NAMALWA (cell line): ENCODE data around the gene COX8A.

ENCODE experiments used
- DNase-seq: peaks from one replicate; pipeline ENCODE4 v3.0.0-alpha.2; 2015; ENCODE audit warnings: low spot score

COX8A gene

DNA sequence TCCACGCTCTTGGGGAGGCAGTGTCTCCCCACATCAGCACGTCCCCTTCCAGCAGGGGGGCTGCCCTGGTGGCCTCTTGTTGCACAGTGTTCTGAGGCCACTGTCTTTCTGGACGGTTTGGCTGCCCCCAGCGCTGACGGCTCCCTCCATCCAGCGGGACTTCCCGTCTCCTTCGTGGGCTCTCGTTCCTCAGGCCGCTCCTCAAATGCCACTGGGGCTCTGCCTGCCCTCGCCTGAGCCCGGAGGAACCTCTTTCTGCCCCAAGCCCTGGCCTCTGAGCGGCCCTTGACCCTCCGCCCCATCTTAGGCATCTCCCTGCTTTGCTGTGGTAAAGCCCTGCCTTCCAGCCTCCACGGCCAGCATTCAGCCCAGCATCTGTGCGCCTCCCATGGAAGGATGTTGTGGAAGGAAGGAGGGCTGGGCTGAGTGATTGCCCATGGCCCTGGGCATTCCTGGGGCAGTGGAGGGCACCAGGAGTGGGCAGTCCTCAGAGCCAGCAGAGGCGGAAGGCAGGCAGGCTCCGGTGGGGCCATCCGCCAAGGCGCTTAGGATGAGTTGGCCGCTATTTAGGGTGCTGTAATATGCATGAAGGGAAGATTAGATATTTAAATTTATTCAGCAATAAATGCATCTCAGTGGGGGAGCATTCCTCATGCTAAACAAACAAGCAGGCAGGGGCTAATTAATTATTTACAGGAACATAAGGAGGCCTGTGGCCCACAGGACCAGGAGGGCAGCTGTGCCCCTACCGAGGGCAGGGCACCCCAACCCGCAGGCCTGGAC, 29.6 kb downstream of the COX8A start:
- DNase-seq = no peak

DNA sequence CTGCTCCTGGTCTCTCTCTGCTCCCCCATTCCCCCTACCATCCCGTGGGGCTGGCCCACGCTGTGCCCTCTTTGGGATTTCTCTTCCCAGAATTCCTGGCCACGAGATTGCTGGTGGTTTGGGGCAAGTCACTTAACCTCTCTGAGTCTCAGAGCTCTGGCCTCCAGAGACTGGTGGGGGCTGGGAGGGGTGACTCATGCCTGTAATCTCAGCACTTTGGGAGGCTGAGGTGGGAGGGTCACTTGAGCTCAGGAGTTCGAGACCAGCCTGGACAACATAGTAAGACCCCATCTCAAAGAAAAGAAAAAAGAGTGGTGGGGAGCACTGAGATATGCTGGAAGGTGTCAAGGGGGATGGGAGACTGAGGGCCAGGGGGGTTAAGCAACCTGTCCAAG, 30.2 kb downstream of the COX8A start:
- DNase-seq = no peak

DNA sequence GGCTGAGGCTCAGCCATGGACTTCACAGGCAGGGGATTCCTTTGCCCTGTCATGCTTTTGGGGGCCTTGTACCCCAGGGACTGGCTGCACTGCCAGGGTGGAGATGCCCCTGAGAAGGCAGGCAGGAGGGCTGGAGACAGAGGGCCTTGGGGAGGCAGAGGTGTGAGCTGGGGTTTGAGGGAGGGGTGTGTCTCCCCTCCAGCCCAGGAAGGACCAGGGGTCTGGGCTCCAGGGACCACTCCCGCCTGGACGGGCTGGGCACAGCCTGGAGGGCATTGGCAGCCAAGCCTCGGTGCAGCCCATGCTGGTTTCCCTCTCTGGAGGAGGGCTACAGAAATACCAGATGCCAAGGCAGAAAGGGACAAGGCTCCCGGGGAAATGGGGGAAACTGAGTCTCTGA, 31.3 kb downstream of the COX8A start:
- DNase-seq = no peak

DNA sequence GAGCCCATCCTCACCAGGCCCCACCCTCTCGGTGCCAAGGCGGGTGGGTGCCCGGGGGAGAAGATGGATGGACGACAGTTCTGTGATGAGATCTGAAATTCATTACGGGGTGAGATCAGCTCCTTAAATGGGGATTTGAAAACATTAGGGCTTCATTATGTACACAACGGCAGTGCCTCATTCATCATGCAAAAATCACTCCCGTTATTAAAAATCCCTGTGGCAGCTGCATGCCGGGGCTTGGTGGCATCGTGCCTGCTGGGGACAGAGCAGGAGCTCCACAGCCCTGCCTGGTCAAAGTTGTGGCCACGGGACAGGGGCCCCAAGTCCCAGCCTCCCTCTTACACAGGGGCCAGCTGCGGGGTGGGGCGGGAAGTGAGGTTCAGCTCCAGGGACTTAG, 32.0 kb downstream of the COX8A start:
- no peak for DNase-seq

DNA sequence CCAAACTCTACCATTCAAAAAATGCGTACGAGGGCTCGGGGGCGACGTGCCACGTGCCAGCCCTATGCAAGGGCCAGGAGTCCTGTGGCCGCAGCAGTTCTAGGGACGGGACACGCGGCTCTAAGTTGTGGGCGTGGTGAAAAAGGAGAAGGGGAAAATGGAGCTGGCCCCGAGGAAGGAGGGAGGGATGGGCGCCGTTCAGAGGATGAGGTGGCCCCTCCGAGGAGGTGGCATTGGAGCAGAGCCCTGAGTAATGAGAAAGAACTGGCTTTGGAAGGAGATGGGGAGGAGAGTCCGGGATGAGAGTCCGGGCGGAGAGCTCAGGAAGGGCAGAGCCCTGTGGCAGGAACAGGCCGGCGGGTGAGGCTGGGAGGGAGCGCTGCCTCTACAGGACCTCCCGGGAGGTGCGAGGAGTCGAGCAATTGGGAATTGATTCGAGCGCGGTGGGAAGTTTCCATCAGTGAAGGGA, 32.8 kb downstream of the COX8A start:
- DNase-seq = no peak

DNA sequence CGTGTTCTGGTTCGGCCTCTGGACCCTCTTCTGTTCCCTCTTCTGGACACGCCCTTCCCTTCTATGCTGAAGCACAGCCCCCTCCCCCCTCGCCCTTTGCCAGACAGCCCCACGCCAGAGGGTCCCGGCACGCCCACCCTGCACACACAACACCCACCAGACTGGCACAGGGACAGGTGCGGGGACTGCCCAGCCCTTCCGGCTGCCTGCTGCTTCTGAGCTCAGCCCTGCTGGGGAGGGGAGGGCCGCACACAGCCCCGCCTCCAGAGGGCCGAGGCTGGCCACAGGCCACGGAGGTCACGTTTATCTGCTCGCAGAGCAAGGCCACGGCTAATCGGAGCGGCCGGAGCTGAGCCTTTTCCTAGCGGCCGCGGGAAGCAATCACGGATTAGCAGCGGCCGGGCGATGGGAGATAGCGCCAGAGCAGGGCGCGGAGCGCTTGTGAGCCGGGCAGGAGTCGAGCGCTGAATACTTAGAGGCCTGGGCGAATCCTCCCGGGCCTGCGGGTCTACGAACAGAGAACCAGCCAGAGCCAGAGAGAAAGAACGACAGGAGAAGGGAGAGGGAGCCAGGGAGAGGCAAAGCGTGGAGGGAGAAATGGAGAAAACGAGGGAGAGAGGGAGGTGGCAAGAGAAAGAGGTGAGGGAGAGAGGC, 33.3 kb downstream of the COX8A start:
- no peak for DNase-seq

DNA sequence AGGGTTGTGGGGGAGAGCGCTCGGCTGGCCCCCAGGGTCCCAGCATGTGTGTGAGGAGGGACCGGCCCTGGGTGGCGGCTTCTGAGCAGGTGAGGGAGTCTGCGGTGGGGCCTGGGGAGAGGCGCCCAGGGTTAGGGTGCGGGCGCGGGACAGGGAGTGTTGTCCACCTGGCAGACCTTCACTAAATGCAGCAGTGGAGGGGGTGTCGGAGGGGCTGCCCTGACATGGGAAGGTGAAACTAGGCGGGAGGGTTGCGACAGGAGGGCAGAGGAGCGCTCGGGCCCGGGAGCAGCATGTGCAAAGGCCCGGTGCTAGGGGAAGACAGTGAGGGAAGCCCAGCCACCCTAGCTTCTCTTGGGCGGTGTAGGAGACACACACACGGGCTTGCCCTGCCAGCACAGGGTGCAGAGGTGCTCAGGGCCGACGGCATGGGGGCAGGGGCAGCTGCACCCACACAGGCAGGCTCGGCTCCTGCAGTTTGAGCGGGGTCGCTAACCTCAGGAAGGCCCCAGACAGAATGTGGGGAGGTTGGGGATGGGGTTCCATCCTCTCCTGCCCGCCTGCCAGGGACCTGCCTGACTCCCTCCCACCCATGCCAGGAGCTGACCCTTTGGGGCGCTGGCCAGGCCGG, 34.0 kb downstream of the COX8A start:
- no peak for DNase-seq

DNA sequence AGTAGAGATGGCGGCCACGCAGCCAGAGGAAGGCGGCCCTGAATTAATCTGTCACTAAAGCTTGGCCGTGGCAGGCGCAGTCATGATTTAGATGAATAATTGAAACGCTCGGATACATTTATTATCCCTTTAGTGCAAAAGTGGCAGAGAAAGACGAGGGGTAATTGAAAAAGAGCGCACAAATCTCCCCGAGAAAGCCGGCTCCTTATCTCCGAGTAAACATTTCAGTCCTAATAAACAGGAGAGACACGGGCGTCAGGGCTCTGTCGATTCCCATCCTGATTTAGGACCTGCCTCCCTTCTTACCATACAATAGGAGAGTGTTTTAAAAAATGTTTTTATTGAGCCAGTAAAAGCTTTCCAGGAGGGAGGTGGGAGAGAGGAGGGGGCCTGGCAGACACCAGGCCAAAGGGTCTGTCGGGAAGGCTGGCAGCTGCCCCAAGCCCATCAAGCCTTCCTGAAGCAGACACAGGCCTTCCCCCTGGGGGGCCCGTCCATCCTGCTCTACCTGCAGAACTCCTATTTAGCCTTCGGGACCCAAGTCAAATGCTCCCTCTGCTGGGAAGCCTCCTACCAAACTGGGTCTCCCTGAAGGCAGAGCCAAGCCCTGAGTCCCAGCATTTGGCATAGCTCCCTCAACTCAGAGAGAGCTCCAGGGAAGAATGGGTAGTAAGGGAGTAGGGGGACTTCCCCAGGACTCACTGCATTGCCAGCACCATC, 34.7 kb downstream of the COX8A start:
- DNase-seq = no peak

DNA sequence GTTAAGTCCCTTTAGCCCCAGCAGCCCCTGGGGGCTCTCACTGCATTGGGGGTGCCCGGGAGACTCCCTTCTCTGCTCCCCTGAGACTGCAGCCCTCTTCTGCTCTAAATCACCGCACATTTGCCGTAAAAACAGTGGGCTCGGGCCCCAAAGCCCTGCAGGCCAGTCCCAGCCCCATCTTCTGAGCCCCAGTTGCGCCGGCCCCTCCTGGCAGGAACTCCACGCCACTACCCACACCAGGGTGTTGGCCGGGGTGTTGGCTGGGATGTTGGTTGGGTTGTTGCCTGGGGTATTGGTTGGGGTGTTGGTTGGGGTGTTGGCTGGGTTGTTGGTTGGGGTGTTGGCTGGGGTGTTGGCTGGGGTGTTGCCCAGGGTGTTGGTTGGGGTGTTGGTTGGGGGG, 35.3 kb downstream of the COX8A start:
- DNase-seq = no peak

DNA sequence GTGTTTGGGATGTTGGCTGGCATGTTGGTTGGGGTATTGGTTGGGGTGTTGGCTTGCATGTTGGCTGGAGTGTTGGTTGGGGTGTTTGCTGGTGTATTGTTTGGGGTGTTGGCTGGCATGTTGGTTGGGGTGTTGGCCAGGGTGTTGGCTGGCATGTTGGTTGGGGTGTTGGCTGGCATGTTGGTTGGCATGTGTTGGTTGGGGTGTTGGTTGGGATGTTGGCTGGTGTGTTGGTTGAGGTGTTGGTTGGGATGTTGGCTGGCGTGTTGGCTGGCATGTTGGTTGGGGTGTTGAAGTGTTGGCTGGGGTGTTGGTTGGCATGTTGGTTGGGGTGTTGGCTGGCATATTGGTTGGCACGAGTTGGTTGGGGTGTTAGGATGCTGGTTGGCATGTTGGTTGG, 36.4 kb downstream of the COX8A start:
- no peak for DNase-seq

DNA sequence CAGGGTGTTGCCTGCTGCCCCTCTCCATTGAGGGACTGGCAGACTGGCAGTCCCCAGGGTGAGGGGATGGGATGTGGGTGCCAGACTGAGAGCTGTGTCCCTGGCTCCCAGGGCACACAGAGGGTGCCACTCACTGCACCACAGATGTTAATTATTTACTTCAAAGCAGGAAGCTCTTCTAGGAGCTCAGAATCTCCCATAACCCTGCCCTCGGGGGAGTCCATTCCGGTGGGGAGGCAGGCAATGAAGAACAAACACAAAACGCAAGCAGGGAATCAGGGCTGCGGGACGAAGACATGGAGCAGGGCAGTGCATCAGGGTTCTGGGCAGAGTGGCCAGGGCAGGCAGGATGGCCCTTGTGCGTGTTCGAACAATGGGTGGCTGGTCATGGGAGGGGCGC, 37.0 kb downstream of the COX8A start:
- no peak for DNase-seq

DNA sequence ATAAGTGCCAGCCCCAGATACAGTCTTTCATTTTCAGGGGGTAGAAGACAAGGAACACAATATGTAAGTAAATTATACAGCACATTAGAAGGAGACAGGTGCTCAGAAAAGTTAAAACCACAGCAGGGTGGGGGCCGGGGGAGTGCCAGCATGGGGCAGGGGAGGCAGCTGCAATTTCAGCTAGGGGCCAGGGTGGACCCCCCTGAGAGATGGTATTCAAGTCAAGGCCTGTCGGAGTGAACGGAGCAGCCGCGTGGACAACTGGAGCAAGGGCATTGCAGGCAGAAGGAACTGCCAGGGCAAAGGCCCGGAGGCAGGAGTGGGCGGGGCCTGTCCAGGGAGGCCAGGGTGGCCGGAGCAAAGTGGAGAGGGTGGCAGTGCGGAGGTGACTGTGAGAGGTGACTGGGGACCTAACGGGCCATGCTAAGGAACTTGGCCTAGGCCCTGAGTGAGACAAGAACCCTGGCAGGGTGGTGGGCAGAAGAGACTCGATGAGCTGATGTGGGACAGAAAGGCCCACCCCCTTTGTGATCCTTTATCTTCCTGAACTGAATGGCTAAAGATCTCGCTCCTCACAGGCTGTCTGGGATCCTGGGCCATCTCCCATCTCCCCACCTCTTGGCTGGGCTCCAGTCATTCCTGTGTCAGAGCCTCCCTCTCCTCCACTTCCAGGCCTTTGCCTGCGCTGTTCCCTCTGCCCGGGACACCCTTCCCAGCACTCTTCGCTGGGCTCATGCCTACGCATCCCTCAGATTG, 38.9 kb downstream of the COX8A start:
- no peak for DNase-seq

DNA sequence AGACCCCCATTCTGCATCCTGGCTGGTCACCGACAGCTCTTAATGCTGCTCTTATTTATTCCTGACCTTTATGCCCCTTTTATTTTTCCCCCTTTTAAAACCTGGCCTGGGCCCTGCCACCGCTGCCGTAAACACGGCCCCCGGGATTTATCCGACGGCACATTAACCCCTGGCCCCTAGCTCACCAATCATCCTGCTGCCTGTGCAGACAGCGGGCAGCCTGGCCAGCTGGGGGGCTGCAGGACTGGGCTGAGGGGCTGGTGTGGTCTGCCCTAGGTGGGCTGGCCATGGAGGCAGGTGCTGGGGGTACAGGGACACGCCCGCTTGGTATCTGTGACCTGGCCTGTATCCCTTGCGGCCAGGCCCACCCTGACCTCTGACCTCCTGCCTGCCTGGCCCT, 39.9 kb downstream of the COX8A start:
- DNase-seq = no peak

DNA sequence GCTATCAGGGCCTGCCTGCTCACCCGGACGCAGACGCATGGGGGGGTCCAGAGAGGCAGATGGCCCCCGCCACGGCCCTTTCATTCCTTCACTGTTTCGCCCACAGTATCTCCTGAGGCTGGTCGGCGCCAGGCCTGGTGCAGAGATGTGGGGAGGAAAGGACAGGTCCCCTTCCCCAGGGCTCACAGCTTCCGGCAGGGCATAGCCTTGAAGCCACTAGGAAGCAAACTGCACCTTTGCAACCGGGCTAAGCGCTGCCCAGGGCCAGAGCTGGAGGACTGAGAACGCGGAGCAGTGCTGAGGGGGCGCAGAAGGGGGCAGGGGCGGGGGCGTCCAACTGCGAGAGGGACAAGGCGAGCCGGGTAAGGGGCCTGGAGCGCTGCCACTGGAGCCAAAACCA, 41.1 kb downstream of the COX8A start:
- DNase-seq = no peak

DNA sequence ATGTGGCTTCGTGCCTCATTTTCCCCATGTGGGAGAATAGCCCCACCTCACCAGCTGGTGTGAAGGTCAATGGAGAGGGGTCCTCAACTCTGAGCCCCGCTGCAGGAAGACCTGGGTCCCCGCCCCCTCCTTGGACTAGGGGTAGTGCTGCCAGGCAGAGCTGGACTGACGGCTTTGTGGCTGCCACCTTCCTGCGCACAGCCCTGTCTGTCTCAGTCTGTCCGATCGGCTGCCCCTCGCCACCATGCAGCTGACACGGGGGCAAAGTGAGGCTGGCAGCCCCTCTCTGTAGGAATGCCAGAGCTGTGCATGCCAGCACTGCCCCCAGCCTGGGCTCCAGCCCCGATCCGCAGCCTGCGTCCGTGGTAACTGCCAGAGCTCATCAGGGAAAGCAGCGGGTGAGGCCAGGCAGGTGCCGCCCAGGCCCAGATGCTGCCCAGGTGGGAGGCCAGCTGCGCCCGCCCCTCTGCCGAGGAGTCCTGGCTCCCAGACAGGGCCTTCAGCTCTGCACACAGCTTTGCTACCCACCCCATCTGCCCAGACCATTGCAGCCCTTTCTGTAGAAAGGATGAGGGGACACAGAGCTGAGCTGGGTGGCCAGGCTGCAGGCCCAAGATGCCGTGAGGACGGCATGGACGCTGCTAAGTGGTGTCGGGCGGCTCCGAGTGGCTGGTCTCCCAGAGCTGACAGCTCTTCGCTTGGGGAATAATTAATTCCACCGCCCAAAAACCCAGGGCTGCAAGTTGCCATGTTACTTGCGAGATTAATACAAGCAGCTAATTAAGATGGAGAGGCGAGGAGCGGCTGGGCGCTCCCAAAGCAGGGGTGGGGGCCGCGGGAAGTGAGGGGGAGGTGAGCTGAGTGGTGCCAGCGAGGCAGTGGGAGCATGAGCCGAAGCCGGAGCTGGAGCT, 41.8 kb downstream of the COX8A start:
- no peak for DNase-seq

DNA sequence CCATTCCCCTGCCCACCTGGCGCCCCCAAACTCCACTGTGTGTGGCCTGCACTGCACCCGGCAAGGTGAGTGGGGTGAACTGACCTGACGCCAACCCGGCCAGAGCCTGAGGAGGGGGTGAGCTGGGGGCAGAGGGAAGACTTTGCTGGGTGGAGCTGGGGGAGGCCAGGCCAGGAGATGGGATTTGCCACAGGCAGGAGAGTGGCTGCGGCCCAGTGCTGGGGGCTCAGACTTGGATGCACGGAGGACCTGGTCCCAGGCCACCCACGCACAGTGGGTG, 43.5 kb downstream of the COX8A start:
- no peak for DNase-seq

DNA sequence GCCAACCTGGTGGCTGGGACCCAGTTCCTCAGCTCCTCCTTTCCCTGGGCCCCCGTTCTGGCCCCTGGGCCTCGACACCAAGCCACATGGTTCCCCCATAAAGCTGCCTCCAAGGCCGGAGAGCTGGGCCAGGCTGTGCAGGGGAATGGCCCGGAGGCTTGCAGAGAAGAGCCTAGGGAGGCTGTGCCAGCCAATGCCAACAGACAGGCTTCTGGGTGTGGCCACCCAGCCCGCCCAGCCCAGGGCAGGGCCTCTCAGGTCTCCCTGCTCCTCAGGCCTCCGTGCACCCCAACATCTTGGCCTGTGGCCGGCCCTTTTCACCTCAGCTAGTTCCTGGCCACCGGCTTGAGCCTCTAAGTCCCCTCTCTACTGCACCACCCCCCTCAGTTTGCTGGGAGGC, 43.9 kb downstream of the COX8A start:
- DNase-seq = no peak

DNA sequence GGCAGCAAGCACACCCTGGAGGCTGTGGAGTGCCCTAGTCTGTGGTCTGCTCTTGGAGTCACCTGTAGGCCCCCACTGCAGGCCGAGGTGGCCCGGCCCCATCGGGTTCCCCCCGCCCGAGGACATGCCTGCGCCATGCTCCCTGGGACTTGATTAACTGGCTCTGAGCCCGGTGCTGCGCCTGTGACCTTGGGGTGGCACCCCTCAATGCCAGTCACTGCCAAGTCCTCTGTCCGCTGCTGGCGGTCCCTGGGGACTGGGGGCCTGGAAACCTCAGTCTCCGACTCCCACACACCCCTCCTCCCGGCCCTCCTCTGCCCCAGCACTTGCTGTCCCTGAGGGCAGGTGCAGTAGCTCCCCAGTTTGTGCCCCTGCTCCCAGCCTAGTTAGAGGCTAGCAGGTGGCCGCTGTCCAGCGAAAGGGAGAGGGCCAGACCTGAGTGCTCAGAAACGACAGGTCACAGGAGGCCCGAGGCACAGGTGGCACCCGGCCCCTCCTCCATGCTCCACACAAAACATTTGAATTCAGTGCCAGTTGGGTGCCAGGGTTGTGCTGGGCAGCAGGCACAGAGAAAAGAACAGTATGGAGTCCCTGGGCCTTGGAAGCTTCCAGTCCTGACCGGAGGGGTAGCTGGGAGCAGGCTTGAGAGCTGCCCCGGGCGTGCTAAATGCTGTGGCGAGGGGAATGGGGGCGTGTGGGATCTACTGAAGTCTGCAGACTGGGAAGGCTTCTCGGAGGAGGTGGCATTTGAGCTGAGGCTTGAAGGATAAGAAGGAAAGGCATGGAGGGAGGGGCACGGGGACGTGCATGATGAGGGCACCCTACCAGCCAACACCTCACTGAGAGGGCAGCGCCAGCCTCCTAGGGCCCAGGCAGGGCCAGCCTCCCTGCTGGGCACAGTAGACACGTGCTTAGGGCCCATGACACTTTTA, 45.0 kb downstream of the COX8A start:
- DNase-seq = no peak

DNA sequence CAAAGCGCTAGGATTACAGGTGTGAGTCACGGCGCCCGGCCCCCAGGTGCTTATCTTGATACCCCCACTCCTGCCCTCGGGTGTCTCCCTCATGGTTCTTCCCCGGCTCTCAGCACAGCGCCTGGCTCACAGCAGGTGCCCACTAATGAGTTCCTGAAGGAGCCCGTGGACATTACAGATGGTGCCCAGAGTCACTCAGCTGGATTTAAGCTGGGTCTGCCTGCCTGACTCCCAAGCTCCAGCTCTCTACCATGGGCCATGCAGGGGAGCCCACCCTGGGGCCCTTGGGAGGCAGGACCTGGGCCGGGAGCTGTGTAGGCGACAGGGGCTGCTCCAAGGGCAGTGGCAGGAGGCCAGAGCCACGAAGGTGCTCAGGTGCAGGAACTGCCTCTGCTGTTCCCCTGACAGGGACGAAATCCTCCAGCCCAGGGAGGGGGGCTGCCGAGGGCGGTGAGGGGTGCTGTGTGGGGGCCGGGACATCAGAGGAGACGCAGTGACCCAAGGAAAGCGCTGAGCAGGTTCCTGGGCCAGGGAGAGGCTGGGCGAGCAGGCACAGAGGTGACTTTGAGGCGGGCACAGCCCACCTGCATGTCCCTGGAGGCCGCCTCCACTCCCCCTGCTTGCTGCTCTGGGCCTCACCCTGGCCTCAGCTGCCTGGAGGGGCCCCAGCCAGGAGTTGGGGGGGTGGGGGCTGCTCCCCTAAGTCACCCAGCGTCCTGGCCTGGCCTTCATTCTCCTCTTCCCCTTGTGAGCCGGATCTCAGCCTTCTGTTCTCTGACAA, 46.7 kb downstream of the COX8A start:
- no peak for DNase-seq
